HepG2 (cell line): ENCODE measurements around the gene CCDC97. TPM values are rescaled to one million over a fixed set of nuclear protein-coding genes. Genes with fewer than 3 reads are reported as not detected.

Source experiments
- CSRNP2 ChIP-seq: sonication (generic); formaldehyde crosslinking; conservative IDR thresholded peaks from 2 replicates; pipeline ENCODE4 v1.8.0; 2022; ENCODE audit warnings: low read depth, missing genetic modification reagents
- CTCF ChIP-seq: sonication (generic); formaldehyde crosslinking; IDR thresholded peaks from 2 replicates; pipeline ENCODE4 v1.5.0; 2020; ENCODE audit warnings: mild to moderate bottlenecking, missing genetic modification reagents, moderate library complexity
- DDIT3 ChIP-seq: sonication (generic); formaldehyde crosslinking; IDR thresholded peaks from 2 replicates; pipeline ENCODE4 v1.4.0; 2020; ENCODE audit warnings: mild to moderate bottlenecking, missing genetic modification reagents
- ETV5 ChIP-seq: IDR thresholded peaks from 2 replicates; pipeline ENCODE4 v1.6.1; 2018; ENCODE audit warnings: missing biosample characterization, missing genetic modification reagents, inconsistent platforms, borderline replicate concordance
- GATAD1 ChIP-seq: IDR thresholded peaks from 2 replicates; pipeline ENCODE4 v1.6.1; 2016; ENCODE audit warnings: missing genetic modification reagents, missing compliant biosample characterization
- HDAC1 ChIP-seq: sonication (generic); formaldehyde crosslinking; IDR thresholded peaks from 2 replicates; pipeline ENCODE4 v1.5.1; 2020; ENCODE audit warnings: mild to moderate bottlenecking, missing genetic modification reagents
- MEIS1 ChIP-seq: sonication (generic); formaldehyde crosslinking; IDR thresholded peaks from 2 replicates; pipeline ENCODE4 v1.9.0; 2021; ENCODE audit warnings: mild to moderate bottlenecking, missing genetic modification reagents, moderate library complexity, borderline replicate concordance
- POLR2AphosphoS5 ChIP-seq: IDR thresholded peaks from 2 replicates; pipeline ENCODE4 v1.6.1; 2012; ENCODE audit warnings: low read depth, low read length
- SALL2 ChIP-seq: sonication (generic); formaldehyde crosslinking; IDR thresholded peaks from 2 replicates; pipeline ENCODE4 v1.8.1; 2023; ENCODE audit warnings: mild to moderate bottlenecking, missing genetic modification reagents, inconsistent platforms
- TARDBP ChIP-seq: sonication (generic); formaldehyde crosslinking; IDR thresholded peaks from 2 replicates; pipeline ENCODE4 v1.8.0; 2022; ENCODE audit warnings: mild to moderate bottlenecking, missing genetic modification reagents
- TCF7 ChIP-seq: sonication (generic); IDR thresholded peaks from 2 replicates; pipeline ENCODE4 v1.6.1; 2016; ENCODE audit warnings: antibody characterized with exemption, low read depth
- ZNF276 ChIP-seq: sonication (generic); formaldehyde crosslinking; IDR thresholded peaks from 2 replicates; pipeline ENCODE4 v1.4.0; 2020; ENCODE audit warnings: mild to moderate bottlenecking, low read depth, missing genetic modification reagents
- ZNF501 ChIP-seq: sonication (generic); formaldehyde crosslinking; IDR thresholded peaks from 2 replicates; pipeline ENCODE4 v1.5.1; 2020; ENCODE audit warnings: mild to moderate bottlenecking, moderate library complexity, missing genetic modification reagents
- ZNF530 ChIP-seq: sonication (generic); formaldehyde crosslinking; IDR thresholded peaks from 2 replicates; pipeline ENCODE4 v1.5.0; 2020; ENCODE audit warnings: low read depth, mild to moderate bottlenecking, missing genetic modification reagents
- ZNF776 ChIP-seq: sonication (generic); formaldehyde crosslinking; IDR thresholded peaks from 2 replicates; pipeline ENCODE4 v1.4.0; 2020; ENCODE audit warnings: mild to moderate bottlenecking, missing genetic modification reagents
- ZXDC ChIP-seq: sonication (generic); formaldehyde crosslinking; IDR thresholded peaks from 2 replicates; pipeline ENCODE4 v1.5.0; 2020; ENCODE audit warnings: mild to moderate bottlenecking, missing genetic modification reagents
- polyA plus RNA-seq, 8 experiments: library from polyadenylated mRNA; depleted of rRNA in 3 of 8; stranded (reverse) in 7 of 8; unstranded in 1 of 8; fragments of >200 nt; fragmentation: Illumina TruSeq in 4 of 8; extraction: Trizol in 4 of 8; gene quantifications; 2 replicates each; pipeline versions ENCODE4 v1.2.1 to v1.2.3, GENCODE V29; 2011 to 2016; ENCODE audit warnings: low read depth in 4 of 8, missing spikeins in 1 of 8, mixed read lengths in 1 of 8; ENCODE audit not compliant: insufficient read depth in 1 of 8
- total RNA-seq, 5 experiments: library from RNA; depleted of rRNA; stranded (reverse); fragments of >200 nt; fragmentation: Illumina TruSeq; extraction: Trizol; gene quantifications; 2 replicates each; pipeline ENCODE4 v1.2.3, GENCODE V29; 2016; ENCODE audit warnings: low read depth in 1 of 5

The CCDC97 gene
- total and polyA plus RNA-seq, 2 of the 13 experiments (the other 11 are each of a cell fraction or from before 2014, with no cell fraction given), result 6.2 to 7.3 TPM

- TF ChIP-seq GATAD1 (CRISPR knock-in tag), result peak; percentile 12; the same call in 1 of the 2 replicates
- peak; percentile 34; the same call in 1 of the 2 replicates for TF ChIP-seq TCF7
- TF ChIP-seq ZNF530 (CRISPR knock-in tag), result no peak
- TF ChIP-seq HDAC1 (CRISPR knock-in tag), result peak; percentile 61
- peak; percentile 54; the same call in 1 of the 2 replicates for TF ChIP-seq TARDBP (CRISPR knock-in tag)
- TF ChIP-seq CTCF, result peak; percentile 93
- 0 out of 2 replicates have a peak, but pooled peaks have one; percentile 2 for TF ChIP-seq ZNF276 (CRISPR knock-in tag)
- no peak for TF ChIP-seq DDIT3 (CRISPR knock-in tag)
- 0 out of 2 replicates have a peak, but pooled peaks have one; percentile 21 for TF ChIP-seq ZXDC (CRISPR knock-in tag)
- peak; percentile 44; the same call in 1 of the 2 replicates for TF ChIP-seq POLR2AphosphoS5
- TF ChIP-seq ZNF501, result no peak
- TF ChIP-seq ETV5, result peak; percentile 63; the same call in 1 of the 2 replicates
- TF ChIP-seq MEIS1 (CRISPR knock-in tag), result peak; percentile 64; the same call in 1 of the 2 replicates
- no peak for TF ChIP-seq ZNF776
- TF ChIP-seq CSRNP2 (CRISPR knock-in tag), result peak; percentile 55; the same call in 1 of the 2 replicates
- no peak for TF ChIP-seq SALL2
Observed at GRCh38 chr19:41353466-41354342, 43.7 kb downstream of the CCDC97 start, which contains the start of gene TGFB1 (continued).
